ENCODE data around the gene EPHA6. TPM values are rescaled to one million over a fixed set of nuclear protein-coding genes. Genes with fewer than 3 reads are reported as not detected.

EPHA6 gene
- total and polyA plus RNA-seq, 2 donors (not counting 1 experiment from before 2014, with no cell fraction given): under 0.01 TPM; not detected in 1

GRCh38 chr3:97089621-97090020 is 275.2 kb downstream of the EPHA6 start:
- TF ChIP-seq EZH2 (IDR thresholded peaks at IDR 0.05; ENCODE audit: low read length, missing control alignments) (no peak), CTCF (conservative IDR thresholded peaks at IDR 0.05 in 1 of 2, IDR thresholded peaks at IDR 0.05 in 1 of 2; ENCODE audit: low read depth in 1 of 2, low read length in 2 of 2) (no peak)
- Histone ChIP-seq H3K4me1 (ENCODE audit: control insufficient read depth, extremely low read depth, insufficient read depth, low read length) (no peaks in the 10 kb centered on the region), H2AFZ (ENCODE audit: low read length) (no peak overlapping the region), H3K27ac (ENCODE audit: insufficient read depth, low read length) (no peak overlapping the region), H4K20me1 (ENCODE audit: control insufficient read depth, extremely low read depth, insufficient read depth, low read length) (no peaks in the 10 kb centered on the region), H3K4me3 (replicated peaks in 1 of 4; ENCODE audit: control extremely low read depth in 1 of 4, insufficient read depth in 1 of 4, low read depth in 3 of 4, low read length in 4 of 4) (no peak overlapping the region), H3K9me3 (ENCODE audit: control insufficient read depth, insufficient read depth, low read depth, low read length) (no peaks in the 10 kb centered on the region), H3K9ac (ENCODE audit: insufficient read depth, low read length) (no peak overlapping the region), H3K36me3 (ENCODE audit: control insufficient read depth, insufficient read depth, low read length) (no peaks in the 10 kb centered on the region), H3K27me3 (ENCODE audit: control insufficient read depth, insufficient read depth, low read length) (no peaks in the 10 kb centered on the region), H3K79me2 (ENCODE audit: control insufficient read depth, insufficient read depth, low read length) (no peaks in the 10 kb centered on the region), H3K4me2 (ENCODE audit: extremely low read depth, insufficient read depth, low read length) (no peak overlapping the region)
- no peak for DNase-seq (ENCODE audit: low read depth in 2 of 2)

- H3K4me2 ChIP-seq (ENCODE audit: extremely low read depth, insufficient read depth, low read length): no peak overlapping the region
- H2AFZ ChIP-seq (ENCODE audit: low read length): no peak overlapping the region
- TF ChIP-seq EZH2 (IDR thresholded peaks at IDR 0.05; ENCODE audit: low read length, missing control alignments) (no peak), CTCF (conservative IDR thresholded peaks at IDR 0.05 in 1 of 2, IDR thresholded peaks at IDR 0.05 in 1 of 2; ENCODE audit: low read depth in 1 of 2, low read length in 2 of 2) (no peak)
- H3K9ac ChIP-seq (ENCODE audit: insufficient read depth, low read length): no peak overlapping the region
- DNase-seq (ENCODE audit: low read depth in 2 of 2): peak in 1 of 2 donors; percentile 1
- no peaks in the 10 kb centered on the region for H3K9me3 ChIP-seq (ENCODE audit: control insufficient read depth, insufficient read depth, low read depth, low read length)
- H3K79me2 ChIP-seq (ENCODE audit: control insufficient read depth, insufficient read depth, low read length): no peaks in the 10 kb centered on the region
- H3K36me3 ChIP-seq (ENCODE audit: control insufficient read depth, insufficient read depth, low read length): no peaks in the 10 kb centered on the region
- H3K4me3 ChIP-seq (replicated peaks in 1 of 4; ENCODE audit: control extremely low read depth in 1 of 4, insufficient read depth in 1 of 4, low read depth in 3 of 4, low read length in 4 of 4): no peak overlapping the region
- H3K27ac ChIP-seq (ENCODE audit: insufficient read depth, low read length): no peak overlapping the region
- no peaks in the 10 kb centered on the region for H3K27me3 ChIP-seq (ENCODE audit: control insufficient read depth, insufficient read depth, low read length)
- H3K4me1 ChIP-seq (ENCODE audit: control insufficient read depth, extremely low read depth, insufficient read depth, low read length): no peaks in the 10 kb centered on the region
- no peaks in the 10 kb centered on the region for H4K20me1 ChIP-seq (ENCODE audit: control insufficient read depth, extremely low read depth, insufficient read depth, low read length)
Measured at GRCh38 chr3:97102641-97103040, 288.2 kb downstream of the EPHA6 start.

DNA sequence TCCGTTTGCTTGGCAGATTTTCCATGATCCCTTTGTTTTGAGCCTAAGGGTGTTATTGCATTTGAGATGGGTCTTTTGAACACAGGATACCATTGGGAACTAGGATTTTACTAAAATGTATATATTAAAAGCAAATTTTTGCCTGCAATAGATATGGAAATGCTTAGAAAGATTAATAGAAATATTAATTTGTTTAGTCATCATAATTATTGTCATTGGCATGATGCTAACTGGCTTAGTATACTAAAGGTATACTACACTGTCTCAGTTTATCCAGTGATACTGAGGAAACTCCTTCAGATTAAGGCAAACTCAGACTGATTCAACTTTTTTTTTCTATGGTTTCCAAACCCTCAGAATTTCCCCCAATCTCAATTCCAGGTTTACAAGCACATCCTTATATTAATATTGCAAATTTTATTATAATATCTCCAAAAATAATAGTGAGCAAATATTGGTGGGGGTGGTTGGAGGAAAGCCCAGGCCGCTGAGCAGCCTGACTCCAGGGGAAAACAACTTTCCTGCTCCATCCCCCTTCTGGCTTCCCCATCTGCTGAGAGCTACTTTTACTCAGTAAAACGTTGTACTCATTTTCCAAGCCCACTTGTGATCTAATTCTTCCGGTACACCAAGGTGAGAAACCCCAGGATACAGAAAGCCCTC is 291.7 kb downstream of the EPHA6 start:
- Histone ChIP-seq H3K4me3 (replicated peaks in 1 of 4; ENCODE audit: control extremely low read depth in 1 of 4, insufficient read depth in 1 of 4, low read depth in 3 of 4, low read length in 4 of 4) (no peak overlapping the region), H2AFZ (ENCODE audit: low read length) (no peak overlapping the region), H3K36me3 (ENCODE audit: control insufficient read depth, insufficient read depth, low read length) (no peaks in the 10 kb centered on the region), H3K4me2 (ENCODE audit: extremely low read depth, insufficient read depth, low read length) (no peak overlapping the region), H3K9me3 (ENCODE audit: control insufficient read depth, insufficient read depth, low read depth, low read length) (no peaks in the 10 kb centered on the region), H3K27ac (ENCODE audit: insufficient read depth, low read length) (no peak overlapping the region), H3K4me1 (ENCODE audit: control insufficient read depth, extremely low read depth, insufficient read depth, low read length) (no peaks in the 10 kb centered on the region), H3K79me2 (ENCODE audit: control insufficient read depth, insufficient read depth, low read length) (no peaks in the 10 kb centered on the region), H3K27me3 (ENCODE audit: control insufficient read depth, insufficient read depth, low read length) (no peaks in the 10 kb centered on the region), H3K9ac (ENCODE audit: insufficient read depth, low read length) (no peak overlapping the region), H4K20me1 (ENCODE audit: control insufficient read depth, extremely low read depth, insufficient read depth, low read length) (no peaks in the 10 kb centered on the region)
- TF ChIP-seq EZH2 (IDR thresholded peaks at IDR 0.05; ENCODE audit: low read length, missing control alignments) (no peak), CTCF (conservative IDR thresholded peaks at IDR 0.05 in 1 of 2, IDR thresholded peaks at IDR 0.05 in 1 of 2; ENCODE audit: low read depth in 1 of 2, low read length in 2 of 2) (no peak)
- no peak for DNase-seq (ENCODE audit: low read depth in 2 of 2)
